Measurements from ENCODE around the gene UBE4B.
A peak's percentile ranks its signal among the peaks of the same experiment; 100 is the strongest.
"Not testable (repeated sequence)": the region's sequence is repeated elsewhere in the genome, so short reads cannot be mapped to it uniquely, and the experiment has no call there.

The UBE4B gene

GRCh38 chr1:10032590-10033358 lies at the start of gene UBE4B:
Gene UBE4B (plus strand): TSS chr1:10032958. CDS start chr1:10033671, 713 bp downstream.
- DNase-seq: peak; percentile 97

- no peak for DNase-seq
Measured at GRCh38 chr1:9984253-9984652, 48.5 kb upstream of the UBE4B start.

GRCh38 chr1:9985001-9985400 lies 47.8 kb upstream of the UBE4B start:
- no peak for DNase-seq

- no peak for DNase-seq
Measured at GRCh38 chr1:9989773-9990172, 43.0 kb upstream of the UBE4B start.

GRCh38 chr1:9990944-9991343 lies 41.8 kb upstream of the UBE4B start:
- no peak for DNase-seq

GRCh38 chr1:9992910-9993309 lies 39.8 kb upstream of the UBE4B start:
- no peak for DNase-seq

GRCh38 chr1:9993561-9994075 lies 39.1 kb upstream of the UBE4B start:
- no peak for DNase-seq

- DNase-seq: no peak
Measured at GRCh38 chr1:9996624-9997582, 35.9 kb upstream of the UBE4B start, which contains the start of gene RBP7. Gene RBP7 (plus strand): TSS chr1:9997228. CDS start chr1:9997259, 31 bp downstream.

- DNase-seq: no peak
Measured at GRCh38 chr1:10001016-10001665, 31.6 kb upstream of the UBE4B start.

- DNase-seq: not testable (repeated sequence)
Measured at GRCh38 chr1:10005248-10005647, 27.5 kb upstream of the UBE4B start.

GRCh38 chr1:10007169-10007568 lies 25.6 kb upstream of the UBE4B start:
- no peak for DNase-seq

GRCh38 chr1:10014016-10014415 lies 18.7 kb upstream of the UBE4B start:
- DNase-seq: no peak

GRCh38 chr1:10019561-10019960 lies 13.2 kb upstream of the UBE4B start:
- no peak for DNase-seq

GRCh38 chr1:10020086-10020485 lies 12.7 kb upstream of the UBE4B start:
- no peak for DNase-seq

- DNase-seq: not testable (repeated sequence)
Measured at GRCh38 chr1:10020678-10021077, 12.1 kb upstream of the UBE4B start.

- DNase-seq: not testable (repeated sequence)
Measured at GRCh38 chr1:10021992-10022391, 10.8 kb upstream of the UBE4B start.

GRCh38 chr1:10022656-10023055 lies 10.1 kb upstream of the UBE4B start:
- DNase-seq: no peak

- DNase-seq: no peak
Measured at GRCh38 chr1:10025354-10025753, 7.4 kb upstream of the UBE4B start.

- DNase-seq: no peak
Measured at GRCh38 chr1:10027027-10027426, 5.7 kb upstream of the UBE4B start.

GRCh38 chr1:10028956-10029500 lies 3.7 kb upstream of the UBE4B start:
- DNase-seq: not testable (repeated sequence)

GRCh38 chr1:10031461-10031860 lies 1.3 kb upstream of the UBE4B start:
- DNase-seq: no peak

- no peak for DNase-seq
Measured at GRCh38 chr1:10033359-10033845, 644 bp downstream of the UBE4B start.
